Activated CD8-positive, alpha-beta memory T cell treated with anti-CD3 and anti-CD28 coated beads, Interleukin-2, amount 50 U/mL, for 1 hour (primary cell): ENCODE data around the gene ZNF470.

Experiments
- DNase-seq: peaks from one replicate; pipeline ENCODE4 v3.0.0-alpha.2; 2020; ENCODE audit errors: extremely low read depth

Gene ZNF470

DNA sequence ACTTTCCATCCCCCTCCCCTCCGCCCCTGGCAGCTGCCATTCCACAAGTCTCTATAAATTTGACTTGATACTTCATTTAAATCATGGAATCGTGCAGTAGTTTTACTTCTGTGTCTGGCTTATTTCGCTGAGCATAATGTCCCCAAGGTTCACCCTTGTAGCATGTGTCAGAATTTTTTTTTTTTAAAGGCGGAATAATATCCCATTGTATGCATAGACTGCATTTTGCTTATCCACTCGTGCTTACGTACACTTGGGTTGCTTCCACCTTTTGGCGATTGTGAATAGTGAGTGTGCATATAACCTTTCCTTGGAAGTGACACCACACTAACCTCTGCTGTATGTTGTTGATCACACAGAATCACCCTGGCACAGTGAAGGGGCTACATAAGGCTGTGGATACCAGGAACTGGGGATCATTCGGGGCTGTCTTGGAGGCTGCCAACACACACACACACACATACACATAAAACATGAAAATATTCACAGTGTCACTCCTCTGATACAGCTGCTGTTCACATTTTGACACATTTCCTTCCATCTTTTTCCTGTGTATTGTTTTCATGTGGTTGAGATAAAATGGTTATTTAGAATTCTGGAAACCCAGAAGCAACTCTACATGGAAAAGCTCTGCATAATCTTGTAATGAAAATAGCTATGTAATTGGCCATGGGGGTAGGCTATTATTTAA is 41.2 kb downstream of the ZNF470 start:
- DNase-seq = no peak

DNA sequence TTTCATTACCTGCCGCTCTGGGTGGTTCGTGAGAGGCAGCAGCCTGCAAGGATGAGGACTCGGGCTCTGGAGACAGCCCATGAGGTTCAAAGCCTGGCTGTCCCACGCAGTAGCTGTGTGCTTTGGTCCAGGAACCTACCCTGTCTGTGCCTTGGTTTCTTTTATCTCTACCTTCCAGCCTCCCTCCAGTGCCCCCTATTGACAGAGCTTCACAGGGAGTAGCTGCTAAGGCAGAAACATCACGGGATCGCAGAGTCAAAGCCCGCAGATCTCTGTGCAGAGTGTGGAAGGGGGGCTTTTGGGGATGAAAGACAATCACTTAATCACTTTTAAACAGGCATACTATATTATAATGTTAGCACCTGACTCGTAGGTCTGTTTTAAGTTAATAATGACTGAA is 44.0 kb downstream of the ZNF470 start:
- DNase-seq = no peak

DNA sequence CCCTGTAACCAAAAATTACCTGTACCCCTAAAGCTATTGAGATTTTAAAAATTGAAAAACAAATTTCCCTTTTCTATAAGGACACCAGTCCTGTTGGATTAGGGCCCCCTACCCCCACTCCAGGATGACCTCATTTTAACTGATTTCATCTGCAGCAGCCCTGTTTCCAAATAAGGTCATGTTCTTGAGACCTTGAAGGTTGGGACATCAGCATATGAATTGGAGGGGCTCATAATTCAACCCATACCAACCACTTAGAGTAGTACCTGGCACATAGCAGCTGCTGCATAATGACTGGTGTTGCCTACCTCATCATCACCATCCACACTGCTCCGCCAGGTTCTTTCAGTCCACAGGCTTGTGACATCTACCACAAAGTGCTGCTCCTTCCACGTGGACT is 45.5 kb downstream of the ZNF470 start:
- DNase-seq = no peak

DNA sequence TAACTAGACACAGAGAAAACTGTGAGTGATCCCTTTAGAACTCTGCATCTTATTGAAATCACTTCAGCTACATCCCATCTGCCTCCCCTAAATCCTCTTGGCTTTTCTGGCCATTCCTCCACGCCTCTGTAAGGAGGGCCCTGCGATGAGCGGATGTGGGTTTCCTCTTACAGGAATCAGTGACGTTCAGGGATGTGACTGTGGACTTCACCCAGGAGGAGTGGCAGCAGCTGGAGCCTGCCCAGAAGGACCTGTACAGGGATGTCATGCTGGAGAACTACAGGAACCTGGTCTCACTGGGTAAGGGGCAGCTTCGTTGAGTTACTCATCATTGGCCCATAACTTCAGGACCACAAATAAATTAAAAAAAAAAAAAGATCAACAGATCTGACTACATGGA is 46.4 kb downstream of the ZNF470 start:
- no peak for DNase-seq

GRCh38 chr19:56617531-56617930 is 50.3 kb downstream of the ZNF470 start:
- no peak for DNase-seq

GRCh38 chr19:56619121-56619520 is 51.9 kb downstream of the ZNF470 start:
- no peak for DNase-seq

DNA sequence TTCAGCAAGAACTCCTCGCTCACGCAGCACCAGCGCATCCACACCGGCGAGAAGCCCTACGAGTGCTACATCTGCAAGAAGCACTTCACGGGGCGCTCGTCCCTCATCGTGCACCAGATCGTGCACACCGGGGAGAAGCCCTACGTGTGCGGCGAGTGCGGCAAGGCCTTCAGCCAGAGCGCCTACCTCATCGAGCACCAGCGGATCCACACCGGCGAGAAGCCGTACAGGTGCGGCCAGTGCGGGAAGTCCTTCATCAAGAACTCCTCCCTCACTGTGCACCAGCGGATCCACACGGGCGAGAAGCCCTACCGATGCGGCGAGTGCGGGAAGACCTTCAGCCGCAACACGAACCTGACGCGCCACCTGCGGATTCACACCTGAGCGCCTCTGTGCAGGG is 55.1 kb downstream of the ZNF470 start:
- DNase-seq = no peak

- DNase-seq = no peak
Observed at GRCh38 chr19:56623006-56623405, 55.7 kb downstream of the ZNF470 start.

GRCh38 chr19:56625708-56626107 is 58.4 kb downstream of the ZNF470 start:
- no peak for DNase-seq

GRCh38 chr19:56633021-56633420 is 65.8 kb downstream of the ZNF470 start:
- no peak for DNase-seq

- no peak for DNase-seq
Observed at GRCh38 chr19:56637976-56638555, 70.8 kb downstream of the ZNF470 start.
